Loucy (cell line): ENCODE data around the gene BBS2.

Experiments used
- CTCF ChIP-seq: fragments of 200-600 bp; sonication (generic); conservative IDR thresholded peaks from 2 replicates; pipeline ENCODE4 v1.5.1; 2014; ENCODE audit warnings: mild to moderate bottlenecking, antibody characterized with exemption, low read length
- EZH2phosphoT487 ChIP-seq: fragments of 200-600 bp; IDR thresholded peaks from 2 replicates; pipeline ENCODE4 v1.6.1; 2018; ENCODE audit warnings: antibody characterized with exemption, mild to moderate bottlenecking, moderate library complexity, borderline replicate concordance

DNA sequence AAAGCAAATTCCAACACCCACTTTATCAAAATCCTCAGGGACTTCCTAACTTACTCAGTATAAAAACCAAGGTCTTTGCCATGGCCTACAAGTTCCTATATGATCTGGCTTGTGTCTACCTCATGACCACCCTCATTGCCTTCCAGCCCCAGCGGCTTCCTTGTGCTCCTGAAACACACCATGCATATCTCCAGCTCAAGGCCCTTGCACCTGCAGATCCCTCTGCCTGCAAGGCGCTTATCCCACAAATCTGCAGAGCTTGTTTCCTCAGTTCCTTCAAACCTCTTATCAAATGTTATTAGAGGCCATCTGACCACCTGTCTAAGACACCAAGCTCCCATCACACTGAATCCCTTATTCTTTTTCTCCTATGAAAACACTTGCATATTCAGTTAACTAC lies 2.6 kb downstream of the BBS2 start:
- TF ChIP-seq CTCF (no peak), EZH2phosphoT487 (no peak)
